Measurements from ENCODE around the gene PRUNE1.

PRUNE1 gene

DNA sequence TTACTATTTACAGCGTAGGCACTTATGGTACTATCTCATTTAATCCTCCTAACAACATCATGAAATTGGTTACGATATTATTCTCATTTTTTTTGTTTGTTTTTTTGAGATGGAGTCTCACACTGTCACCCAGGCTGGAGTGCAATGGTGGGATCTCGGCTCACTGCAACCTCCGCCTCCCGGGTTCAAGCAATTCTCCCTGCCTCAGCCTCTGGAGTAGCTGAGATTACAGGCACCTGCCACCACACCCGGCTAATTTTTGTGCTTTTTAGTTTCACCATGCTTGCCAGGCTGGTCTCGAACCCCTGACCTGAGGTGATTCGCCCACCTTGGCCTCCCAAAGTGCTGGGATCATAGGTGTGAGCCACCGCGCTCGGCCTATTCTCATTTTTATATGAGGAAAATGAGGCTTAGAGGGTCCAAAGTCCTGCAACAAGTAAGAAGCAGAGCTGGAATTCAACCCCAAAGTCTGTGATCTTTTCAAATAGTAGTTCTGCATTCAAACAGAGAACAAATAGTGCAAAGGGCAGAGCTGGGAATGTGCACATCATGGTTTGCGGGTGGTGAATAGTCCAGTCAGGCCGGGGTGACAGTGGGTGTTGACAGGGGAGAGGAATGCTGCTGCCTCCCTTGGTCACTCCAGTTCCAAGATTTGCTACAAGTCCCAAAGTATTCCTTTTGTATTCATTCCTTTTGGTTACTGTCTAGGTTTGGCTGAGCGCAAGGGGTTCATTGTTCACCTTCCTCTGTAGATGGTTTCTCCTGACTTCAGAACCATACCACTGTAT, 4.6 kb downstream of the PRUNE1 start:
- peaks cover 16% of the 10 kb centered on the region; the same call in 1 of the 2 replicates for H3K79me2 ChIP-seq (ENCODE audit: low read length)
- H4K20me1 ChIP-seq (ENCODE audit: insufficient read depth, low read length), result no peaks in the 10 kb centered on the region
- DNase-seq, result no peak
- no peaks in the 10 kb centered on the region for H3K36me3 ChIP-seq (replicated peaks; ENCODE audit: insufficient read depth, low read length)
- H3K4me3 ChIP-seq (ENCODE audit: low read length), result no peak overlapping the region
- TF ChIP-seq, protein P1, sequence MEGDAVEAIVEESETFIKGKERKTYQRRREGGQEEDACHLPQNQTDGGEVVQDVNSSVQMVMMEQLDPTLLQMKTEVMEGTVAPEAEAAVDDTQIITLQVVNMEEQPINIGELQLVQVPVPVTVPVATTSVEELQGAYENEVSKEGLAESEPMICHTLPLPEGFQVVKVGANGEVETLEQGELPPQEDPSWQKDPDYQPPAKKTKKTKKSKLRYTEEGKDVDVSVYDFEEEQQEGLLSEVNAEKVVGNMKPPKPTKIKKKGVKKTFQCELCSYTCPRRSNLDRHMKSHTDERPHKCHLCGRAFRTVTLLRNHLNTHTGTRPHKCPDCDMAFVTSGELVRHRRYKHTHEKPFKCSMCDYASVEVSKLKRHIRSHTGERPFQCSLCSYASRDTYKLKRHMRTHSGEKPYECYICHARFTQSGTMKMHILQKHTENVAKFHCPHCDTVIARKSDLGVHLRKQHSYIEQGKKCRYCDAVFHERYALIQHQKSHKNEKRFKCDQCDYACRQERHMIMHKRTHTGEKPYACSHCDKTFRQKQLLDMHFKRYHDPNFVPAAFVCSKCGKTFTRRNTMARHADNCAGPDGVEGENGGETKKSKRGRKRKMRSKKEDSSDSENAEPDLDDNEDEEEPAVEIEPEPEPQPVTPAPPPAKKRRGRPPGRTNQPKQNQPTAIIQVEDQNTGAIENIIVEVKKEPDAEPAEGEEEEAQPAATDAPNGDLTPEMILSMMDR (IDR thresholded peaks at IDR 0.05; ENCODE audit: low read length), result no peak
- TF ChIP-seq EZH2phosphoT487 (IDR thresholded peaks at IDR 0.05; ENCODE audit: low read length), result no peak
- H3K9ac ChIP-seq (ENCODE audit: low read length), result no peak overlapping the region
- no peaks in the 10 kb centered on the region for H3K9me3 ChIP-seq (replicated peaks; ENCODE audit: insufficient read depth, low read length)
- H3K9me2 ChIP-seq (replicated peaks; ENCODE audit: insufficient read depth, low read length), result no peaks in the 10 kb centered on the region
- no peak overlapping the region for H2AFZ ChIP-seq (ENCODE audit: low read length)
- peaks cover 2% of the 10 kb centered on the region for H3F3A ChIP-seq (ENCODE audit: insufficient read depth, low read length)
- no peak overlapping the region for H3K27ac ChIP-seq (ENCODE audit: low read length)
- H3K4me2 ChIP-seq (ENCODE audit: low read depth, low read length), result no peak overlapping the region
- H3K4me1 ChIP-seq (ENCODE audit: low read length), result peaks cover 9% of the 10 kb centered on the region
- H3K27me3 ChIP-seq (replicated peaks; ENCODE audit: insufficient read depth, low read length), result no peaks in the 10 kb centered on the region

DNA sequence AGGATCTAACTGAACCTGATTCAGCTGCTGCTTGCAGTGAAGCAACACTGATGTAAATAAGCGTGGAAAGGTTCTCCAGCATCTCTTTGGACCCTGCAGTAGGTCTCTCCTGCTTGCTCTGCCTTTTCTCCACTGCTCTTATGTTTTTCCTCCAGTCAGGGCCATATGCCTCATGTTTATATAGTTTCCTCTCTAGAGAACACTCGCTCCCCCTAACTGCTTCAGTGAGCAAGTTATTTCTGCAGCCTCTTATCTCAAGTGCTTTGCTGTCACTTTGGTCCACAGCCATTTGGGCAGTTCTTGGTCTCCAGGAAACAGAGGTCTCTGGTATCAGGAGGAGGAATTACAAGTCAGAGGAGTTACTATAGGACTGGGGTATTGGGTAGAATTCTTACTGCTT, 5.3 kb downstream of the PRUNE1 start:
- Histone ChIP-seq H3F3A (ENCODE audit: insufficient read depth, low read length) (no peaks in the 10 kb centered on the region), H3K9ac (ENCODE audit: low read length) (no peak overlapping the region), H3K27me3 (replicated peaks; ENCODE audit: insufficient read depth, low read length) (no peaks in the 10 kb centered on the region), H4K20me1 (ENCODE audit: insufficient read depth, low read length) (no peaks in the 10 kb centered on the region), H3K9me3 (replicated peaks; ENCODE audit: insufficient read depth, low read length) (no peaks in the 10 kb centered on the region), H3K36me3 (replicated peaks; ENCODE audit: insufficient read depth, low read length) (no peaks in the 10 kb centered on the region), H3K4me1 (ENCODE audit: low read length) (peaks cover 8% of the 10 kb centered on the region), H3K4me2 (ENCODE audit: low read depth, low read length) (no peak overlapping the region), H3K9me2 (replicated peaks; ENCODE audit: insufficient read depth, low read length) (no peaks in the 10 kb centered on the region), H3K4me3 (ENCODE audit: low read length) (no peak overlapping the region), H3K79me2 (ENCODE audit: low read length) (peaks cover 15% of the 10 kb centered on the region; the same call in 1 of the 2 replicates), H2AFZ (ENCODE audit: low read length) (no peak overlapping the region), H3K27ac (ENCODE audit: low read length) (no peak overlapping the region)
- DNase-seq, result no peak
- TF ChIP-seq, protein P1 (IDR thresholded peaks at IDR 0.05; ENCODE audit: low read length), result no peak
- TF ChIP-seq EZH2phosphoT487 (IDR thresholded peaks at IDR 0.05; ENCODE audit: low read length) (no peak), EZH2 (optimal IDR thresholded peaks at IDR 0.05; ENCODE audit: low read depth, low read length) (no peak)

DNA sequence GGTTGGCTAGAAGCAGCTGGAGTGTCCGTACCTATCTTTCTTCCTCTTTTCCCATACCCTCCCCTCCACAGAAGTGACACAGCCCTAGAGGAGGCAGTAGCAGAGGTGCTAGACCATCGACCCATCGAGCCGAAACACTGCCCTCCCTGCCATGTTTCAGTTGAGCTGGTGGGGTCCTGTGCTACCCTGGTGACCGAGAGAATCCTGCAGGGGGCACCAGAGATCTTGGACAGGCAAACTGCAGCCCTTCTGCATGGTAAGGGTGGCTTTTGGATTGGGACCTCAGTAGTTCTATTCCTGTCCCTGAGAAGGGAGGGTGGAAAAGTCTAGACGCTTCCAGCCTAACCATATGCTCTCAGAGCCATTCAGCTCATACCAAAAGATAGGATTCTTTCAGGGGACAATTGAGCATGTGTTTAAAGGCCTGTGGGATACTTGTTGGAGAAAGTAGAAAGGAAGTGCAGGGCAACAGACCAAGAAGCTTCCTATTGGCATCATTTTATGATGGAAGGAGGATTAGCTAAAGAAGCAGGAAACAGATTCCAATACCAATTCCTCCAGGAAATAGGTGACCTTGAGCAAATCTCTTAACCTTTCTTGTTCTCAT, 16.4 kb downstream of the PRUNE1 start:
- Histone ChIP-seq H3K9me2 (replicated peaks; ENCODE audit: insufficient read depth, low read length) (no peaks in the 10 kb centered on the region), H4K20me1 (ENCODE audit: insufficient read depth, low read length) (no peaks in the 10 kb centered on the region), H2AFZ (ENCODE audit: low read length) (no peak overlapping the region), H3K27me3 (replicated peaks; ENCODE audit: insufficient read depth, low read length) (no peaks in the 10 kb centered on the region), H3K9me3 (replicated peaks; ENCODE audit: insufficient read depth, low read length) (no peaks in the 10 kb centered on the region), H3K4me1 (ENCODE audit: low read length) (no peaks in the 10 kb centered on the region), H3K9ac (ENCODE audit: low read length) (no peak overlapping the region), H3F3A (ENCODE audit: insufficient read depth, low read length) (no peaks in the 10 kb centered on the region), H3K36me3 (replicated peaks; ENCODE audit: insufficient read depth, low read length) (no peaks in the 10 kb centered on the region), H3K79me2 (ENCODE audit: low read length) (no peaks in the 10 kb centered on the region), H3K27ac (ENCODE audit: low read length) (no peak overlapping the region), H3K4me3 (ENCODE audit: low read length) (no peak overlapping the region), H3K4me2 (ENCODE audit: low read depth, low read length) (no peak overlapping the region)
- no peak for TF ChIP-seq EZH2phosphoT487 (IDR thresholded peaks at IDR 0.05; ENCODE audit: low read length)
- TF ChIP-seq EZH2 (optimal IDR thresholded peaks at IDR 0.05; ENCODE audit: low read depth, low read length), result no peak
- TF ChIP-seq, protein P1 (IDR thresholded peaks at IDR 0.05; ENCODE audit: low read length), result peak; percentile 96
- DNase-seq, result peak; percentile 83
